H9 (cell line): ENCODE data around the gene CACNA1I. TPM values are rescaled to one million over a fixed set of nuclear protein-coding genes. Genes with fewer than 3 reads are reported as not detected.

Source experiments
- DNase-seq: peaks from one replicate; pipeline ENCODE4 v3.0.0-alpha.2; 2017
- H2AFZ ChIP-seq: one replicate; pipeline ENCODE4 v1.6.1; 2013; ENCODE audit warnings: mild to moderate bottlenecking, low read length, control low read depth, moderate library complexity
- H2AK5ac ChIP-seq: 2 replicates; pipeline ENCODE4 v1.6.1; 2013; ENCODE audit warnings: low read length, control low read depth, mixed read lengths; ENCODE audit not compliant: insufficient read length
- H2BK120ac ChIP-seq: one replicate; pipeline ENCODE4 v1.6.1; 2013; ENCODE audit warnings: low read depth, mild to moderate bottlenecking, low read length, control low read depth, inconsistent platforms; ENCODE audit not compliant: poor library complexity, severe bottlenecking
- H2BK12ac ChIP-seq: 2 replicates; pipeline ENCODE4 v1.6.1; 2013; ENCODE audit warnings: low read length, control low read depth, mixed read lengths, low read depth; ENCODE audit not compliant: insufficient read length
- H2BK15ac ChIP-seq: 2 replicates; pipeline ENCODE4 v1.6.1; 2013; ENCODE audit warnings: low read depth, low read length, control low read depth
- H2BK20ac ChIP-seq: one replicate; pipeline ENCODE4 v1.6.1; 2013; ENCODE audit warnings: low read depth, mild to moderate bottlenecking, low read length, control low read depth, inconsistent platforms; ENCODE audit not compliant: poor library complexity, severe bottlenecking
- H2BK5ac ChIP-seq: 2 replicates; pipeline ENCODE4 v1.6.1; 2013; ENCODE audit warnings: low read length, control low read depth, mixed read lengths; ENCODE audit not compliant: insufficient read length
- H3K14ac ChIP-seq: 2 replicates; pipeline ENCODE4 v1.6.1; 2013; ENCODE audit warnings: low read length, control low read depth; ENCODE audit not compliant: insufficient read depth
- H3K18ac ChIP-seq: 2 replicates; pipeline ENCODE4 v1.6.1; 2013; ENCODE audit warnings: low read depth, mild to moderate bottlenecking, mixed read lengths, low read length, control low read depth; ENCODE audit not compliant: insufficient read length
- H3K23ac ChIP-seq: 2 replicates; pipeline ENCODE4 v1.6.1; 2013; ENCODE audit warnings: low read length, control low read depth, mixed read lengths, low read depth; ENCODE audit not compliant: insufficient read length
- H3K23me2 ChIP-seq: 2 replicates; pipeline ENCODE4 v1.6.1; 2013; ENCODE audit warnings: low read depth, mild to moderate bottlenecking, mixed read lengths, low read length, control low read depth; ENCODE audit not compliant: insufficient read length, poor library complexity, severe bottlenecking
- H3K27ac ChIP-seq: 2 replicates; pipeline ENCODE4 v1.5.1; 2013; ENCODE audit warnings: low read length, control low read depth, mixed read lengths, low read depth; ENCODE audit not compliant: insufficient read length
- H3K27me3 ChIP-seq: 2 replicates; pipeline ENCODE4 v1.6.1; 2013; ENCODE audit warnings: low read length, control low read depth, inconsistent platforms; ENCODE audit not compliant: insufficient read depth
- H3K4ac ChIP-seq: 2 replicates; pipeline ENCODE4 v1.6.1; 2013; ENCODE audit warnings: low read depth, mild to moderate bottlenecking, control low read depth, inconsistent platforms, low read length, moderate library complexity
- H3K4me1 ChIP-seq: 2 replicates; pipeline ENCODE4 v1.6.1; 2013; ENCODE audit warnings: low read length, control low read depth, inconsistent platforms; ENCODE audit not compliant: insufficient read depth
- H3K4me2 ChIP-seq: 2 replicates; pipeline ENCODE4 v1.6.1; 2013; ENCODE audit warnings: low read length, control low read depth, mixed read lengths; ENCODE audit not compliant: insufficient read length, insufficient read depth
- H3K56ac ChIP-seq: 2 replicates; pipeline ENCODE4 v1.6.1; 2013; ENCODE audit warnings: low read depth, mild to moderate bottlenecking, mixed read lengths, low read length, control low read depth; ENCODE audit not compliant: insufficient read length
- H3K79me1 ChIP-seq: 2 replicates; pipeline ENCODE4 v1.6.1; 2013; ENCODE audit warnings: low read depth, mild to moderate bottlenecking, moderate library complexity, low read length, control low read depth, inconsistent platforms; ENCODE audit not compliant: insufficient read depth, poor library complexity, severe bottlenecking
- H3K79me2 ChIP-seq: 2 replicates; pipeline ENCODE4 v1.6.1; 2013; ENCODE audit warnings: low read length, control low read depth, inconsistent platforms; ENCODE audit not compliant: insufficient read depth
- H3K9ac ChIP-seq: 2 replicates; pipeline ENCODE4 v1.6.1; 2013; ENCODE audit warnings: low read length, control low read depth, mixed read lengths; ENCODE audit not compliant: insufficient read length; ENCODE audit errors: extremely low read depth
- H3K9me3 ChIP-seq: one replicate; pipeline ENCODE4 v1.6.1; 2013; ENCODE audit warnings: low read depth, low read length, inconsistent platforms; ENCODE audit not compliant: control insufficient read depth
- H3T11ph ChIP-seq: one replicate; pipeline ENCODE4 v1.6.1; 2013; ENCODE audit warnings: mild to moderate bottlenecking, low read length, control low read depth, inconsistent platforms
- H4K20me1 ChIP-seq: one replicate; pipeline ENCODE4 v1.6.1; 2013; ENCODE audit not compliant: control insufficient read depth, insufficient read length, insufficient read depth
- H4K5ac ChIP-seq: 2 replicates; pipeline ENCODE4 v1.6.1; 2013; ENCODE audit warnings: low read depth, mild to moderate bottlenecking, mixed read lengths, low read length, control low read depth; ENCODE audit not compliant: insufficient read length
- H4K8ac ChIP-seq: replicated peaks from 2 replicates; pipeline ENCODE4 v1.6.1; 2013; ENCODE audit warnings: low read length, control low read depth, mixed read lengths, low read depth; ENCODE audit not compliant: insufficient read length
- H4K91ac ChIP-seq: 2 replicates; pipeline ENCODE4 v1.6.1; 2013; ENCODE audit warnings: low read depth, mild to moderate bottlenecking, moderate library complexity, mixed read lengths, low read length, control low read depth; ENCODE audit not compliant: insufficient read length
- H3K27ac Mint-ChIP-seq, 3 experiments: 2 replicates in 2 of 3; 3 replicates in 1 of 3; pipeline ENCODE4 v1.8.0; 2020 to 2021; ENCODE audit warnings: mixed read lengths in 3 of 3, mild to moderate bottlenecking in 1 of 3, moderate library complexity in 1 of 3
- H3K27me3 Mint-ChIP-seq: 2 replicates; pipeline ENCODE4 v1.8.0; 2021; ENCODE audit warnings: low read depth, mild to moderate bottlenecking, moderate library complexity, mixed read lengths
- H3K36me3 Mint-ChIP-seq, 3 experiments: 2 replicates in 2 of 3; 3 replicates in 1 of 3; pipeline ENCODE4 v1.8.0; 2020 to 2021; ENCODE audit warnings: low read depth in 3 of 3, mixed read lengths in 3 of 3; ENCODE audit not compliant: insufficient read depth in 1 of 3
- H3K4me1 Mint-ChIP-seq, 2 experiments: 2 replicates each; pipeline ENCODE4 v1.8.0; 2020; ENCODE audit warnings: mixed read lengths in 2 of 2
- H3K4me3 Mint-ChIP-seq, 2 experiments: 2 replicates in 1 of 2; 3 replicates in 1 of 2; pipeline ENCODE4 v1.8.0; 2020 to 2021; ENCODE audit warnings: mild to moderate bottlenecking in 2 of 2, mixed read lengths in 2 of 2, moderate library complexity in 1 of 2
- H3K9me3 Mint-ChIP-seq, 2 experiments: 2 replicates in 1 of 2; 3 replicates in 1 of 2; pipeline ENCODE4 v1.8.0; 2020; ENCODE audit warnings: mild to moderate bottlenecking in 2 of 2, mixed read lengths in 2 of 2, moderate library complexity in 1 of 2
- WGBS: extraction: QIAGEN DNeasy Blood & Tissue Kit; methylation state at CpG from one replicate; pipeline ENCODE4 v1.1.7; 2013; ENCODE audit warnings: missing lambda C conversion rate, low lambda C conversion rate, mixed read lengths; ENCODE audit not compliant: insufficient read length; ENCODE audit errors: extremely low coverage; 5-methylcytosine and 5-hydroxymethylcytosine counted together
- total RNA-seq: library from RNA; stranded (reverse); gene quantifications from 2 replicates; pipeline ENCODE4 v1.2.1, GENCODE V29; 2021
- TF ChIP-seq, protein P1 (sequence below): fragments of 200-600 bp; sonication (generic); conservative IDR thresholded peaks from 3 replicates; pipeline ENCODE4 v1.8.0; 2021; ENCODE audit warnings: antibody characterized with exemption, mild to moderate bottlenecking

CACNA1I gene
- total RNA-seq, 1 experiment from 2014 or later, result 0.50 TPM

DNA sequence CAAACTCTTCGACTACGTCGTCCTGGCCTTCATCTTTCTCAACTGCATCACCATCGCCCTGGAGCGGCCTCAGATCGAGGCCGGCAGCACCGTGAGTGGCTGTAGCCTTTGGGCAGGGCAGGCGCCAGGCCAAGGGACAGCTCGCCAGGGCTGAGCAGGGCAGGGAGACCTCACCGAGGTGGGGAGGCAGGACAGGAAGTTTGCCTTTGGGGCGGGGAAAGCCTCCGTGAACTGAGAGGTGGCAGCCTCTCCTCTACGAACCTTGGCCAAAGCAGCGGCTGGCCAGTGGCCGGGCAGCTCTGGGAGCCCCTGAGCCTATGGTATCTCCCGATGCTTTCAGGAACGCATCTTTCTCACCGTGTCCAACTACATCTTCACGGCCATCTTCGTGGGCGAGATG lies 93.2 kb downstream of the CACNA1I start:
- Histone ChIP-seq H3K79me1 (no peaks in the 10 kb centered on the region), H4K5ac (no peak overlapping the region), H3K9ac (no peak overlapping the region), H3K18ac (no peak overlapping the region), H3K4me1 (no peaks in the 10 kb centered on the region; the same call in 1 of the 2 replicates), H2BK120ac (no peak overlapping the region), H4K8ac (no peak overlapping the region), H3K79me2 (no peaks in the 10 kb centered on the region), H3K14ac (no peak overlapping the region), H3K27ac (no peak overlapping the region), H3K27me3 (peaks cover 4% of the 10 kb centered on the region; the same call in 1 of the 2 replicates), H2AFZ (no peak overlapping the region), H2BK20ac (no peak overlapping the region), H3K23me2 (peaks cover 10% of the 10 kb centered on the region), H3K4ac (no peak overlapping the region), H3T11ph (no peak overlapping the region), H3K4me2 (peak overlapping the region; percentile 46), H3K56ac (no peak overlapping the region), H3K9me3 (no peaks in the 10 kb centered on the region), H2BK12ac (no peak overlapping the region), H2BK5ac (no peak overlapping the region), H4K20me1 (peaks cover 2% of the 10 kb centered on the region), H2AK5ac (no peak overlapping the region), H4K91ac (no peak overlapping the region), H3K23ac (no peak overlapping the region), H2BK15ac (no peak overlapping the region)
- peaks cover 27 to 29% of the 10 kb centered on the region in 2 experiments for H3K4me1 Mint-ChIP-seq
- DNase-seq, result peak; percentile 60
- H3K4me3 Mint-ChIP-seq, result peak overlapping the region in 1 of 2 experiments; percentile 48; a peak in 3 of 5 replicates
- no peak overlapping the region for H3K27ac Mint-ChIP-seq
- H3K27me3 Mint-ChIP-seq, result peaks cover 47% of the 10 kb centered on the region
- no peaks in the 10 kb centered on the region; a peak in 1 of 7 replicates for H3K36me3 Mint-ChIP-seq
- H3K9me3 Mint-ChIP-seq, result no peaks in the 10 kb centered on the region
- WGBS, result no CpG with 5 or more reads among the region's 22 CpGs
- TF ChIP-seq, protein P1, sequence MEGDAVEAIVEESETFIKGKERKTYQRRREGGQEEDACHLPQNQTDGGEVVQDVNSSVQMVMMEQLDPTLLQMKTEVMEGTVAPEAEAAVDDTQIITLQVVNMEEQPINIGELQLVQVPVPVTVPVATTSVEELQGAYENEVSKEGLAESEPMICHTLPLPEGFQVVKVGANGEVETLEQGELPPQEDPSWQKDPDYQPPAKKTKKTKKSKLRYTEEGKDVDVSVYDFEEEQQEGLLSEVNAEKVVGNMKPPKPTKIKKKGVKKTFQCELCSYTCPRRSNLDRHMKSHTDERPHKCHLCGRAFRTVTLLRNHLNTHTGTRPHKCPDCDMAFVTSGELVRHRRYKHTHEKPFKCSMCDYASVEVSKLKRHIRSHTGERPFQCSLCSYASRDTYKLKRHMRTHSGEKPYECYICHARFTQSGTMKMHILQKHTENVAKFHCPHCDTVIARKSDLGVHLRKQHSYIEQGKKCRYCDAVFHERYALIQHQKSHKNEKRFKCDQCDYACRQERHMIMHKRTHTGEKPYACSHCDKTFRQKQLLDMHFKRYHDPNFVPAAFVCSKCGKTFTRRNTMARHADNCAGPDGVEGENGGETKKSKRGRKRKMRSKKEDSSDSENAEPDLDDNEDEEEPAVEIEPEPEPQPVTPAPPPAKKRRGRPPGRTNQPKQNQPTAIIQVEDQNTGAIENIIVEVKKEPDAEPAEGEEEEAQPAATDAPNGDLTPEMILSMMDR, result no peak
